ENCODE measurements around the gene NRG2.

DNA sequence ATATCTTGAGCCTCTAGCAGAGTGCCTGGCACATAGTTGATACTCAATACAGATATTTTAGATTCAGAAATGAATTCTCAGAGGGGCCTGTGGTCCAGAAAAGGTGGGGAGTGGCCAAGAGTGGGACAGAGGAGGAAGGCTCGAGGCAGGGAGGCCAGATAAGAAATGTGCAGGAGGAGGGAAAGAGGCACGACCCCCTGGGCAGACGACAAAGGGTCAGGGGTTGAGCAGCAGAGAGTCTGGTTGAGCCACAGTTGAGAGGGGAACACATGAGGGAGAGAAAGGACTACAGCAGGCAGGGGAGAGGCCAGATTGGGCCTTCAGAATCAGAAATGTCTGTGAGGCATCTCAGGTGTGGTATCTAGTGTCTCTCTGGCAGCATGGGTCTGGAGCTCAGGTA is 158.4 kb downstream of the NRG2 start:
- TF ChIP-seq CTCF (IDR thresholded peaks at IDR 0.05), result no peak
- TF ChIP-seq POLR2A (IDR thresholded peaks at IDR 0.05), result no peak

Measured in breast epithelium (tissue), 3 donors.